T-helper 17 cell (primary cell): Measurements from ENCODE around the gene BTK. TPM values are rescaled to one million over a fixed set of nuclear protein-coding genes. Genes with fewer than 3 reads are reported as not detected.

Source experiments
- ATAC-seq: fragments of 150-1000 bp; cut with Tn5 transposase; 2 replicates; pipeline ENCODE4 v1.10.0; 2021; ENCODE audit warnings: mild to moderate bottlenecking, moderate library complexity
- DNase-seq, 3 donors: peaks; one replicate each; pipeline versions ENCODE4 v3.0.0 to v3.0.0-alpha.2; 2020 to 2021
- H3K9me3 ChIP-seq: one replicate; pipeline ENCODE4 v1.7.0; 2013; ENCODE audit warnings: low read length, mild to moderate bottlenecking; ENCODE audit not compliant: control insufficient read depth, poor library complexity, severe bottlenecking
- H3K27ac Mint-ChIP-seq: one replicate; pipeline ENCODE4 v1.8.0; 2022; ENCODE audit warnings: mild to moderate bottlenecking, moderate library complexity, mixed read lengths
- H3K27me3 Mint-ChIP-seq: one replicate; pipeline ENCODE4 v1.8.0; 2022; ENCODE audit warnings: mixed read lengths
- H3K36me3 Mint-ChIP-seq: one replicate; pipeline ENCODE4 v1.8.0; 2022; ENCODE audit warnings: low read depth, mixed read lengths
- H3K4me1 Mint-ChIP-seq: one replicate; pipeline ENCODE4 v1.8.0; 2022; ENCODE audit warnings: mild to moderate bottlenecking, mixed read lengths
- H3K4me3 Mint-ChIP-seq: one replicate; pipeline ENCODE4 v1.8.0; 2022; ENCODE audit warnings: mild to moderate bottlenecking, moderate library complexity, mixed read lengths
- total RNA-seq, 4 donors: library from RNA in 2 of 4; stranded (reverse) in 2 of 4; gene quantifications; one replicate each; pipeline ENCODE4 v1.2.3 and lab custom pipeline; 2022 to 2026

BTK gene
- total RNA-seq, 2 donors from 2014 or later: 10.0 to 13.8 TPM

DNA sequence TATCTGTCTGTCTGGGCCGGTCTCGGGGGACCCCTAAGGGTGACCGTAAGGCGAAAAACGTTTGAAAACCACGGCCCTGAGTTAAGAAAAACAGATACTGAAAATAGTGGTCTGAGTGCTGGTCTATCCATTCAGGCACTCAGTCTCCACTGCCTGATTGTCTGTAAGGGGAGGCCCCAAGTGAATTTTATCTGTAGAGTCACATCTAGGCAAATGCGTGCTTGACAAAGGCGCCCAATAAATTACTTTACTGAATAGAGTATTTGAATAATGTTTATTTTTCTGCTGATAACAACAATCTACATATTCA is 22.5 kb upstream of the BTK start:
- H3K4me3 Mint-ChIP-seq: peak overlapping the region; percentile 97
- H3K27ac Mint-ChIP-seq: peak overlapping the region; percentile 94
- peaks cover 21% of the 10 kb centered on the region for H3K4me1 Mint-ChIP-seq
- H3K36me3 Mint-ChIP-seq: peaks cover 5% of the 10 kb centered on the region
- no peaks in the 10 kb centered on the region for H3K27me3 Mint-ChIP-seq
- peak; percentile 18 for ATAC-seq
- no peak for DNase-seq
- H3K9me3 ChIP-seq: no peaks in the 10 kb centered on the region

- peak; percentile 94 for ATAC-seq
- Mint-ChIP-seq H3K4me3 (peak within 1 kb of the TSS; percentile 97), H3K27ac (peak within 1 kb of the TSS; percentile 94), H3K27me3 (no peaks in the 10 kb centered on the region), H3K4me1 (peaks cover 18% of the 10 kb centered on the region), H3K36me3 (peaks cover 5% of the 10 kb centered on the region)
- no peaks in the 10 kb centered on the region for H3K9me3 ChIP-seq
- peak; percentile 59 to 75 (median 68) for DNase-seq
These were observed 21.9 kb upstream of the BTK start, which contains the start of the genes GLA and HNRNPH2 for GRCh38 chrX:101407748-101408531. Gene GLA (minus strand): TSS chrX:101407925. CDS start chrX:101407903, 22 bp downstream. Gene HNRNPH2 (plus strand): TSS chrX:101408222. CDS start chrX:101411989, 3,767 bp downstream.

- Mint-ChIP-seq H3K36me3 (peaks cover 1% of the 10 kb centered on the region), H3K27me3 (no peaks in the 10 kb centered on the region), H3K27ac (peak overlapping the region; percentile 94), H3K4me3 (peak overlapping the region; percentile 97), H3K4me1 (peaks cover 13% of the 10 kb centered on the region)
- no peaks in the 10 kb centered on the region for H3K9me3 ChIP-seq
- ATAC-seq (no peak), DNase-seq (no peak)
These were observed 21.3 kb upstream of the BTK start for GRCh38 chrX:101407167-101407747.

DNA sequence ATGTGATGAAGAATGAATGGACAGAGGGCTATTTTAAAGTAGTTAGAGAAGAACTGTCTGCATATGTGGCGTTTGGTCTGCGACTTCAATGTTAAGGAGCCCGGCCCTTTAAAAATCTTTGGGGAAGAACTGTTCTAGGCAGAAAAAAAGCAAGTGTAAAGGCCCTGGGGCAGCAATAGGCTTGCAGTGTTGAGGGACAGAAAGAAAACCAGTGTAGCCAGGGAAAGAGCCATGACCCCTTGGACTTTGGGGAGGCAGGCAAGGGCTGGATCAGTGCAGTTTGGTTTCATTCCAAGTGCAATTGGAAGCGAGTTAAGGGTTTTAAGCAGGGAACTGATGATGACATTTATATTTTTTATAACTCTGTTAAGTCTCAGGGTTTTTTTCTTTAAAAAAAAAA is 13.8 kb upstream of the BTK start:
- DNase-seq (no peak), ATAC-seq (no peak)
- H3K9me3 ChIP-seq: no peaks in the 10 kb centered on the region
- no peaks in the 10 kb centered on the region for H3K27me3 Mint-ChIP-seq
- H3K4me1 Mint-ChIP-seq: peaks cover 2% of the 10 kb centered on the region
- no peak overlapping the region for H3K4me3 Mint-ChIP-seq
- H3K36me3 Mint-ChIP-seq: peaks cover 3% of the 10 kb centered on the region
- H3K27ac Mint-ChIP-seq: no peak overlapping the region

DNA sequence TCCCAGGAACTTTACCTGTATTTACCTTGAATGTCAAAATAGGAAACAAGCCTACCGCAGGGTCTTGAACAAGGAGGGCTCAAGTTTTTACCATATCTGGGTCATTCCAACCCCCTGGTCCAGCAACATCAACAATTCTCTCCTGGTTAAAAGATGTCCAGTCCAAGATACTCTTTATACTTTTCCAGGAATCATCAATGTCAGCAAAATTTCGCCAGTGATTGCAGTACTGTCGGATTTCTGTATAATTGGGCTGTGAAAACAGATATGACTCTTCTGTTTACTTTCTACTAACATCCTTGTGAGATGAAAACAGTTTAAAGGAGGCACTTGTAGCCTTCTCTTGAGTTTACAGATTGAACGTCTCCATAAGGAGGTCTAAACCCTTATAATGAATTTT is 12.7 kb upstream of the BTK start:
- Mint-ChIP-seq H3K27ac (no peak overlapping the region), H3K27me3 (no peaks in the 10 kb centered on the region), H3K36me3 (peaks cover 3% of the 10 kb centered on the region), H3K4me1 (peaks cover 2% of the 10 kb centered on the region), H3K4me3 (no peak overlapping the region)
- no peaks in the 10 kb centered on the region for H3K9me3 ChIP-seq
- DNase-seq: no peak
- no peak for ATAC-seq

GRCh38 chrX:101397779-101398178 is 11.8 kb upstream of the BTK start:
- H3K36me3 Mint-ChIP-seq: peaks cover 3% of the 10 kb centered on the region
- DNase-seq: no peak
- ATAC-seq: no peak
- H3K4me1 Mint-ChIP-seq: peaks cover 2% of the 10 kb centered on the region
- no peaks in the 10 kb centered on the region for H3K27me3 Mint-ChIP-seq
- H3K27ac Mint-ChIP-seq: no peak overlapping the region
- H3K9me3 ChIP-seq: no peaks in the 10 kb centered on the region
- no peak overlapping the region for H3K4me3 Mint-ChIP-seq

DNA sequence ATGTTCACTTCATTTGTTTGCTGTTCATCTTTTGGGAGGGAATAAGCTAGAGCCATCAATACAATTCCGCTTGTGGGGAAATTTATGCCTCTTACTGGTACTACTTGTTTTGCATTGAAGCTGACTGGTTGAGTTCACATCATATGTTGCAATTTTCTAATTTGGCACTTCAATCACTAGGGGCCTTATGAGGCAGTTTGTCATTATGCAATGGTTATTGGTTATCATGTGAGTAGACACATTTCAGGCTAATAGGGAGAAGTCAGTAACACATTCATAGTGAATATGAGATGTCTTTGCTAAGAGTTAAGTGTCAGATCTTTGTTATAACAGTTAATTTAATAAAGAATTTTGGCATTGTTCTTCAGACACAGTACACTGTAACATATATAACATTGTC is 9.8 kb upstream of the BTK start:
- DNase-seq: no peak
- no peak overlapping the region for H3K4me3 Mint-ChIP-seq
- peaks cover 3% of the 10 kb centered on the region for H3K36me3 Mint-ChIP-seq
- no peaks in the 10 kb centered on the region for H3K27me3 Mint-ChIP-seq
- H3K9me3 ChIP-seq: no peaks in the 10 kb centered on the region
- H3K27ac Mint-ChIP-seq: no peak overlapping the region
- H3K4me1 Mint-ChIP-seq: peaks cover 18% of the 10 kb centered on the region
- no peak for ATAC-seq

- no peaks in the 10 kb centered on the region for H3K9me3 ChIP-seq
- H3K4me1 Mint-ChIP-seq: peaks cover 16% of the 10 kb centered on the region
- DNase-seq (no peak), ATAC-seq (no peak)
- peak overlapping the region; percentile 89 for H3K27ac Mint-ChIP-seq
- no peak overlapping the region for H3K4me3 Mint-ChIP-seq
- no peaks in the 10 kb centered on the region for H3K27me3 Mint-ChIP-seq
- H3K36me3 Mint-ChIP-seq: no peaks in the 10 kb centered on the region
These were observed 8.4 kb upstream of the BTK start for GRCh38 chrX:101394372-101394771.

DNA sequence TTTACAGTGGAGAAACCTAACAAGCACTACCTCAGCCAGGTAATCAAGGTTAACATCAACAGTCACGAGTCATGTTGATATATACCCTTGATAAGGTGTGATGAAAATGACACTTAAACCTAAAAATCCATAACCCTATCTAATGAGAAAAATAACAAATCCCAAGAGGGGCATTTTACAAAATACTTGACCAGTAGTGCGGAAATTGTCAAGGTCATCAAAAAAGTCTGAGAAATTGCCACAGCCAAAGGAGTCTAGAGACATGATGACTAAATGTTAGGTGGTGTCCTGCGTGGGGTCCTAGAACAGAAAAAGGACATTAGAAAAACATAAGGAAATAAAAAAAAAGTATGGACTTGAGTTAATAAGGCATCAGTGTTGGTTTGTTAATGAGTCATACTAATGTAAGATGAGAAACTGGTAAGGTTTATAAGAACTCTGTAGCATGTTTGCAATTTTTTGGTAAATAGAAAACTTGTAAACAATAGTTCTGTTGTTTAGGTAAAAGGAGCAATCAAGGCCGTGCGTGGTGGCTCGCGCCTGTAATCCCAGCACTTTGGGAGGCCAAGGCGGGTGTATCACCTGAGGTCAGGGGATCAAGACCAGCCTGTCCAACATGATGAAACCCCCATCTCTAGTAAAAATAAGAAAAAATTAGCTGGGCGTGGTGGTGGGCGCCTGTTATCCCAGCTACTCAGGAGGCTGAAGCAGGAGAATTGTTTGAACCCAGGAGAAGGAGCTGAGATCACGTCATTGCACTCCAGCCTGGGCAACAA is 7.7 kb upstream of the BTK start:
- ATAC-seq (no peak), DNase-seq (no peak)
- no peaks in the 10 kb centered on the region for H3K9me3 ChIP-seq
- Mint-ChIP-seq H3K4me1 (peaks cover 16% of the 10 kb centered on the region), H3K27me3 (no peaks in the 10 kb centered on the region), H3K4me3 (no peak overlapping the region), H3K36me3 (no peaks in the 10 kb centered on the region), H3K27ac (peak overlapping the region; percentile 89)

GRCh38 chrX:101391831-101392230 is 5.8 kb upstream of the BTK start:
- Mint-ChIP-seq H3K27me3 (no peaks in the 10 kb centered on the region), H3K27ac (peak overlapping the region; percentile 89), H3K36me3 (no peaks in the 10 kb centered on the region), H3K4me3 (peak overlapping the region; percentile 92), H3K4me1 (peaks cover 16% of the 10 kb centered on the region)
- H3K9me3 ChIP-seq: no peaks in the 10 kb centered on the region
- DNase-seq: no peak
- ATAC-seq: no peak

- peak within 1 kb of the TSS; percentile 89 for H3K27ac Mint-ChIP-seq
- no peaks in the 10 kb centered on the region for H3K9me3 ChIP-seq
- peak within 1 kb of the TSS; percentile 92 for H3K4me3 Mint-ChIP-seq
- ATAC-seq (peak; percentile 95), DNase-seq (peak; percentile 57 to 68 (median 58))
- H3K4me1 Mint-ChIP-seq: peaks cover 16% of the 10 kb centered on the region
- no peaks in the 10 kb centered on the region for H3K27me3 Mint-ChIP-seq
- H3K36me3 Mint-ChIP-seq: no peaks in the 10 kb centered on the region
These were observed 4.9 kb upstream of the BTK start, which contains the start of gene RPL36A for GRCh38 chrX:101390664-101391525. Gene RPL36A (plus strand): TSS chrX:101391011. CDS start chrX:101391044, 33 bp downstream.

DNA sequence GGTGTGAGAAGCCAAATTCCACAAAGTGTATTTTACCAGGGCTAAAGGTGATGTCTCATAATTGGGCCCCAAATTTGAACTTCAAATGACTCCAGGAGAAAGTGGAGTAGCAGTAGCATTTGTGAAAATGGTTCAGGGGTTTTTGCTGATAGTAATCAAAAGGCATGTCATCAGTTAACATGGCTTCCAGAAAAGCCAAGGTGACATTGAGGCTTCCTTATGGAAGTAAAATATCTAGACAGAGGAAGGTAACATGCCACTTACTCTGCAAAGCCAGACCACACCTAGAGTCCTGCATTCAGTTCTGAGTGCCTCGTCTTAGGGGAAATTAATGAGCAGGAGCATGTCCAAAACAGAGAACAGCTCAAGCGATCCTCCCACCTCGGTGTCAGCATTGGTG is 2.6 kb upstream of the BTK start:
- Mint-ChIP-seq H3K27me3 (no peaks in the 10 kb centered on the region), H3K4me3 (no peak overlapping the region), H3K27ac (no peak overlapping the region), H3K36me3 (no peaks in the 10 kb centered on the region), H3K4me1 (peaks cover 16% of the 10 kb centered on the region)
- no peaks in the 10 kb centered on the region for H3K9me3 ChIP-seq
- ATAC-seq (no peak), DNase-seq (no peak)

- Mint-ChIP-seq H3K4me1 (peaks cover 6% of the 10 kb centered on the region), H3K27me3 (no peaks in the 10 kb centered on the region), H3K4me3 (no peak overlapping the region), H3K27ac (no peak overlapping the region), H3K36me3 (no peaks in the 10 kb centered on the region)
- DNase-seq (no peak), ATAC-seq (no peak)
- no peaks in the 10 kb centered on the region for H3K9me3 ChIP-seq
These were observed 523 bp upstream of the BTK start for GRCh38 chrX:101386542-101386885.
